ENCODE data around the gene KRT2.

KRT2 gene

GRCh38 chr12:52655251-52655650, 3.2 kb upstream of the KRT2 start (continued):
- no peak for TF ChIP-seq CSDC2 (CRISPR knock-in tag; IDR thresholded peaks at IDR 0.05)
- TF ChIP-seq ZFP3 (CRISPR knock-in tag; IDR thresholded peaks at IDR 0.05): no peak
- no peak for TF ChIP-seq CSRNP3 (CRISPR knock-in tag; IDR thresholded peaks at IDR 0.05)

- no peak for ATAC-seq
- TF ChIP-seq ZFP30 (CRISPR knock-in tag; IDR thresholded peaks at IDR 0.05) (no peak), ISL1 (CRISPR knock-in tag; IDR thresholded peaks at IDR 0.05) (no peak), PATZ1 (CRISPR knock-in tag; IDR thresholded peaks at IDR 0.05; ENCODE audit: borderline replicate concordance) (no peak), ESRRG (CRISPR knock-in tag; IDR thresholded peaks at IDR 0.05) (no peak), OSR1 (CRISPR knock-in tag; IDR thresholded peaks at IDR 0.05) (no peak), ZFP3 (CRISPR knock-in tag; IDR thresholded peaks at IDR 0.05) (no peak), TCF4 (CRISPR knock-in tag; IDR thresholded peaks at IDR 0.05; ENCODE audit: borderline replicate concordance) (no peak), CREB5 (CRISPR knock-in tag; IDR thresholded peaks at IDR 0.05; ENCODE audit: low read depth) (no peak), RARB (CRISPR knock-in tag; IDR thresholded peaks at IDR 0.05) (no peak), CSRNP3 (CRISPR knock-in tag; IDR thresholded peaks at IDR 0.05) (no peak), GLIS3 (CRISPR knock-in tag; IDR thresholded peaks at IDR 0.05) (no peak), PPARA (CRISPR knock-in tag; IDR thresholded peaks at IDR 0.05; ENCODE audit: borderline replicate concordance) (no peak), TSHZ2 (CRISPR knock-in tag; IDR thresholded peaks at IDR 0.05) (no peak), ZNF8 (CRISPR knock-in tag; IDR thresholded peaks at IDR 0.05) (no peak), TOX (CRISPR knock-in tag; IDR thresholded peaks at IDR 0.05; ENCODE audit: borderline replicate concordance) (no peak), SNAI2 (CRISPR knock-in tag; IDR thresholded peaks at IDR 0.05) (no peak), ZNF70 (CRISPR knock-in tag; IDR thresholded peaks at IDR 0.05) (no peak), ZC3H10 (CRISPR knock-in tag; IDR thresholded peaks at IDR 0.05) (no peak), POU6F1 (CRISPR knock-in tag; IDR thresholded peaks at IDR 0.05; ENCODE audit: borderline replicate concordance, low read depth) (no peak)
Observed at GRCh38 chr12:52650520-52651081, 1.4 kb downstream of the KRT2 start.

GRCh38 chr12:52649066-52649465, 2.9 kb downstream of the KRT2 start:
- no peak for ATAC-seq
- TF ChIP-seq GLIS3 (CRISPR knock-in tag; IDR thresholded peaks at IDR 0.05) (no peak), TCF4 (CRISPR knock-in tag; IDR thresholded peaks at IDR 0.05; ENCODE audit: borderline replicate concordance) (no peak), ZFP3 (CRISPR knock-in tag; IDR thresholded peaks at IDR 0.05) (no peak), SNAI2 (CRISPR knock-in tag; IDR thresholded peaks at IDR 0.05) (no peak), RARB (CRISPR knock-in tag; IDR thresholded peaks at IDR 0.05) (no peak), ARNTL (CRISPR knock-in tag; IDR thresholded peaks at IDR 0.05; ENCODE audit: borderline replicate concordance, low read depth) (no peak), ZNF565 (CRISPR knock-in tag; conservative IDR thresholded peaks at IDR 0.05; ENCODE audit: low read depth) (no peak), ESRRG (CRISPR knock-in tag; IDR thresholded peaks at IDR 0.05) (no peak), CSDC2 (CRISPR knock-in tag; IDR thresholded peaks at IDR 0.05) (no peak), ISL1 (CRISPR knock-in tag; IDR thresholded peaks at IDR 0.05) (no peak), CSRNP3 (CRISPR knock-in tag; IDR thresholded peaks at IDR 0.05) (no peak), OSR1 (CRISPR knock-in tag; IDR thresholded peaks at IDR 0.05) (no peak), TOX (CRISPR knock-in tag; IDR thresholded peaks at IDR 0.05; ENCODE audit: borderline replicate concordance) (no peak), POU6F1 (CRISPR knock-in tag; IDR thresholded peaks at IDR 0.05; ENCODE audit: borderline replicate concordance, low read depth) (no peak), BACH2 (CRISPR knock-in tag; IDR thresholded peaks at IDR 0.05; ENCODE audit: borderline replicate concordance) (no peak), PPARA (CRISPR knock-in tag; IDR thresholded peaks at IDR 0.05; ENCODE audit: borderline replicate concordance) (no peak), ZFP30 (CRISPR knock-in tag; IDR thresholded peaks at IDR 0.05) (no peak)
